HG03139 (cell line): ENCODE data around the gene ADA.

Experiments used
- ATAC-seq: cut with Tn5 transposase; IDR thresholded peaks from one replicate; pipeline ENCODE4 v1.9.1; 2021; ENCODE audit not compliant: unreplicated experiment

The ADA gene

DNA sequence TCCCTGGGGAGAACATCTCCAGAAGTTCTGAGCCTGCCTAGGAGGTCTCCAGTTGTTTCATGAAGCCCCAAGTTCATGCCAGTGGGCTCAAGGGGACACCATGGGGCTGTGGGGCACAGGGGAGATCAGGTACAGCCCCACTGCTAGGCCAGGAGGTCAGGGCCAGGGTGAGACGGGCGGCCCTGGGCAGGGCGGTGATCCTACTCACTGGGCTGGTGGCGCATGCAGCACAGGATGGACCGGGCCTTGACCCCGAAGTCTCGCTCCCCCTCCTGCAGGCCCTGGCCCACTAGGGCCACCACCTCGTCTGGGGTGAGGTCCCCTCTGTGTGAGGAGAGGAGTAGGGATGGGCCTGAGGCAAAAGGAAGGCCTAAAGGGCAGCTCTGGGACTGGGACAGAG, 26.1 kb downstream of the ADA start:
- ATAC-seq = no peak

DNA sequence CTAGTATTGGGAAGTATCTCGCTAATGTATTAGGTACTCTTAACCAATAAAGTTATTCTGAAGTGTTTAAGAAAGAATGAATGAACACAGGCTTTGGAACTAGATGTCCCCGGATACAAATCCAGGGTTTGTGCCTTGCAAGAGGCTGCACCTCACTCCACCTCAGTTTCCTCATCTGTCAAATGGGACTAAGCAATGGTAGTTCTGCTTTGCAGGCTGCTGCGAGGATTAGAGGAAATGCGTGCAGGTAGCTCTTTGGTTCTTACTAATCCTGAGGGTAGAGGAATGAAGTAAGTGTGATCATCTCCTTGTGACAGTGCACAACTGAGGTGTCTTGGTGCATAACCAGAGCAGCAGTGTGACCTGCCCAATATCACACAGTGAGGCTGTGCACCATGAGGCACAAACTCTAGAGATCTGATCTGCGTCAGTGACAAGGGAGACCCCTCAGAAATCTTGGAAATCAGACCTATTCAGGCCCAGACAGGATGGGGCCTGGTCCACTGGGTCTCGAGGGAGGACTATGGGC, 26.7 kb downstream of the ADA start:
- ATAC-seq = no peak

DNA sequence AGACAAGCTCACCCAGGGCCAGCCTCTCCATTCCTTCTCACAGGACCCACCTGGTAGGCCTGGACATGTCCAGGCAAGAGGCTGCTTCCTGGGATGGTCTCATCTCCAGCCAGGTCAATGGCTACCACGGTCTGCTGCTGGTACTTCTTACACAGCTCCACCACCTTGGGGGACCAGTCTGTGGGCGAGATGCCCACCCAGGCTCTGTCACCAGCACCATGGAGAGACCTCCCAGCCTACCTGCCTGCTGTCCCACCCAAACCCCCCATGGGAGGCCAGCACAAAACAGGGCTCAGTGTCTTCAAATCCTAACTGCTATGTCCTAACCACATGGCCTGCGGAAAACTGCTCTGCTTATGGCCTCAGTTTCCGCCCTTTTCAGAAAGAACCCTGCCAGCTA, 27.3 kb downstream of the ADA start:
- no peak for ATAC-seq

- ATAC-seq = no peak
These were observed 28.8 kb downstream of the ADA start for GRCh38 chr20:44622501-44623270.

- ATAC-seq = no peak
These were observed 29.6 kb downstream of the ADA start for GRCh38 chr20:44621939-44622338.

DNA sequence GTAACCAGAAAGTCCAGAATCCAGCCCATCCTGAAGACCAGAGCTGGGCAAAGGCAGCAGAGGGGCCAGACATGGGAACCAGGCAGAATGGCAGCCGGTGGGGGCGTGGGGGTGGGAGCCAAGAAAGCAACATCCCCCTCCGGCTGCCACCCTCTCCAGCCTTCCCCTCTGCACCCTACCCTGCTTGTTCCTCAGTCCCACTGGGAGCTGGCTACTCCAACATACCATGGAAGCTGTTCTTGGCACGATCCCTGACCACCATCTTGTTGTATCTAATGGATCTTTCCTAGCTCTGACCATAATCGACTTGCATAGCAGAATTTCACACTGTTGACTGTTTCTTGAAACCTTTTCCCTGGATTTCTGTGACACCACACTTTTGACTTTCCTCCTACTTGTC, 30.2 kb downstream of the ADA start:
- ATAC-seq = no peak

- no peak for ATAC-seq
These were observed 31.5 kb downstream of the ADA start for GRCh38 chr20:44620030-44620429.

DNA sequence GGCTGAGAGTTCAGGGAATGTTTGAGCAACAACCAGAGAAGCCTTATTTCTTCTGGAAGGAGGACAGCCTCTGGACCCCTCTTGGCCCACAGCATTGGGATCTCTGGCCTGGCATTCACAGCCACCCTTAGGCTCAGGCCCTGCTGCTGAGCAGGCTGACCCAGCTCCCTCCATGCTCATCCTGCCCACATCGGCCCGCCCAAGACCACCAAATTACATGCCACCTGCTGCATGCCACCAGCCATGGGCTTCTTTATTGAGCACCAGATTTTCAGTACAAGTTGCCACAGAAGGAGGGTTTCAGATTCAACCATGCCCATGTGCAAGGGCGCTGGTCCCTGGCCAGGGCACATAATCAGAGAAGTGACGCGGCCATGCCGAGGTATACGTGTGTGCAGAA, 32.2 kb downstream of the ADA start:
- no peak for ATAC-seq

GRCh38 chr20:44618318-44618731, 33.2 kb downstream of the ADA start:
- no peak for ATAC-seq

DNA sequence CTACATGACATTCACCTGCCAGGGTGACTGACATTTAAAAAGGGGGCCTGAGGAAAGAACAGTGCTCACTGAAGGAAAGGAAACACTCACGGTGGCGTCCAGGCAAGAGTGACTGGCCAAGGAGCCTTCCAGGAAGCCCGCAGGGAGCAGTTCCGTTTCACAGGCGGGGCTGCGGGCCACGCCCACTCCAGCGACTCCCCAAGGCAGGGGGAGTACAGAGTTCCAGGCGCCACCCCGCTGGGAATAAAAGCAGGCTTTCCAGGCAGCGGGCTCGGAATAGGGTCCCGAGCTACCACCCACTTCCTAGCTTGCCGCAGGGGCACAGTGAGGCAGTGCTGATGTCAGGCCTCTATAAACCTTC, 34.9 kb downstream of the ADA start:
- ATAC-seq = no peak

DNA sequence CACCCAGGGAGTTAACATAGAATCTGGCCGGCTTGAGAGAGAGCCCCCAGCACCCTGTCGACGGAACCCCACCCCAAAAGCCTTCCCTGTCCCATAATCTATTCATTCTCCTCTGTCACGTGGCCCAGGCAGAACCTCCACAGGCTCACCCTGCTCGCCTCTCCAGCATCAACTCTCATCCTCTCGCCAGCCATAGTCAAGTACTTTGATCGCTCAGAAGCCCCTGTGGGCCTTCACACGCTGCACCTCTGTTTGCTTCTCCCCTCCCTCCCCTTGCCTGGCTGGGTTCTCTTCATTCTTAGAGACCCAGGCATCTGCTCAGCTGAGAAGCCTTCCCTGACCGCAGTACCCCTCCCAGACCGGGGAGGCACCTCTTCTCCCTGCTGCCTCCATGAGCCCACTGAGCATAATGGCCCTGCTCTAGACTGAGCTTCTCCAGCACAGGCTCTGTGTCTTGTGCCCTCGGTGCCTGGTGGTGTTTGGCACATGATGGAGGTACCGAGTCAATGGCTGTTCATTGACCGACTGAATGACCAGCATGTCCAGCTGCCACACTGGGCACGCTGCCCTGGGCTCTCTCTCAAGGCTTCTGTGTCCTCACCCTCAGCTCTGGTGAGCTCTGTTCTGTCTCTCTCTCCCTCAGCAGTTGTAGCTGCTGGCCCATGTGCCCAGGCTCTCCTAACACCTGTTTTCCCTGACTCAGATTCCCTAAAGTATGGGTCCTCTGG, 35.5 kb downstream of the ADA start:
- no peak for ATAC-seq

DNA sequence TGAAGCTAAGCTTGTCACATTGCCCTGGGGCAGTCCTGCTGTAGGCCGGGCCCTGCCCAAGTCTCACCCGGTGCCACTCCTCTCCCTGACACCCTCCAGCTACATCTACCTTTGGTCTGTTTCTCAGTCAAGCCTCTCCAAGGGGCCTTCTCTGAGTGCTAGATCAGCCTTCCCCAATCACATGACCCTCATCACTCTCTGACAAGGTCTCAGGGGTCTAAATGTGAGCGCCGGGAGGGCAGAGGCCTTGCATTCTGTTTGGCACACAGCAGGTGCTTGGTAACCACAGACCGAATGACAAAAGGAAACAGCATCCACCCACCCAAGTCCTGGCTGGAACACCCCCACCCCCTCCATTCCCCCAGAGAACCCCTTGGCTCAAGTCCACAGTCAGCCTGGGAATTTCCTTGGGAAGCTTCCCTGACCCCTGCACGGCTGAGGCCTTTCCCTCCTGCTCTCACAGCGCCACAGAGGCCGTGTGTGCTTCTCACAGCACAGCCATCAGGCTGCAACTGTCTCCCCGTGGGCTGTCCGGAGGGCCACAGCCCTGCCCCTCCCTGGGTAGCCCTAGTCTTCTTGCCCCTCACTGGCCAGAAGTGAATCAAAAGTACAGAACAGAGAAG, 36.2 kb downstream of the ADA start:
- ATAC-seq = no peak

DNA sequence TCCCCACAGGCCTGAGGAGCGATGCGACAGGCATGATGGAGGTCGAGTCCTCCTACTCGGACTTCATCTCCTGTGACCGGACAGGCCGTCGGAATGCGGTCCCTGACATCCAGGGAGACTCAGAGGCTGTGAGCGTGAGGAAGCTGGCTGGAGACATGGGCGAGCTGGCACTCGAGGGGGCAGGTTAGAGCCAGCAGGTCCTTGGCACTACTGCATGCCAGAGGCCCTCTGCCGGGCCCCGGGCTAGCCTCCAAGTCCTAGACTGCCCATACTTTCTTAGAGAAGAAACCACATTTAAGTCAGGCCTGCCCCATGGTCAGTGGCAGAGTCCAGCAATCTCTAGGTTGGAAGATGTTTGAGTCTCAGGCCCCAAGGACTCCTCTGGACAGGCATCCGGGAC, 37.0 kb downstream of the ADA start:
- no peak for ATAC-seq

DNA sequence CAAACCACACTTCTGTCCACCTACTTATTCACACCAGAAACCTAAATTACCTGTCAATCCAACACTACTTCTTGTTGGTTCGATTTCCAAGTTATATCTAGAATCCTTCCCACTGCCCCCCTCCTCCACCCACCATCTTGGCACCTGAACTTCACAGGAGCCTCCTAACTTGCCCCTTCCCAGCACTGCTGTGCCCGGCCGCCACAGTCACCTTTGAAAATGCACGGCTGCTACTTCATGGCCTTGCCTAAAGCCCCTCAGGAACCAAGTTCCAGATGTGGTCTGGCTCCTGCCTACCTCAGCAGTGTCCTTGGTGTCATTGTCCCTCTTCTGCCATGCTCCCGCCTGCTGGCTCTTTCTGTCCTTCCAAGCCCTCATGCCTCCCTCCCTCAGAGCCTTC, 37.9 kb downstream of the ADA start:
- ATAC-seq = no peak

DNA sequence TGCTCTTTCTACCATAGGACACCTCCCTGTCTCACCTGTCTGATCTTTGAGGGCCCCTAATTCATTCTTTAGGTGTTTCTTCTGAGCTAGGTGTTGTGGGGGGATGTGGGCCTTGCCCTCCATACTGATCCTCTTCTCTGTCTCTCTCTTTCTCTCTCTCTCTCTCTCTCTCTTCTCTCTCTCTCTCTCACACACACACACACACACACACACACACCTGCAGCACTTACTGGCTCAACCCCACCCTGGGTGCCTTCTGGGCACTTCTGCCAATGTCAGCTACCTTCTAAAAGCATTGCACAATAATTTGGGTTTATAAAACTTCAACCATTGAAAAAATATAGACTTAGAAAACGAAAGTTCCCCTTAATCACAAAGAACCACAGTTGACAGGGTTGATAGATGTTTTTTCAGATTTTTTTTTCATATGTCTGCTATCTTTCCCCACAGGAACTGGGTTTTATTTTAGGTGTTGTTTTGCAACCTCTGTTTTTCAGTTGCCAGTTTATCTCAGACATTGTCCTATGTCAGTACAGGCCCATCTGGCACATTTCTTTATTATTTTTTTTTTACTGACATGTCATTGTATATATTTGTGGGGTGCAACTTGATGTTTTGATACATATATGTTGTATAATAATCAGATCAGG, 41.1 kb downstream of the ADA start:
- ATAC-seq = no peak

DNA sequence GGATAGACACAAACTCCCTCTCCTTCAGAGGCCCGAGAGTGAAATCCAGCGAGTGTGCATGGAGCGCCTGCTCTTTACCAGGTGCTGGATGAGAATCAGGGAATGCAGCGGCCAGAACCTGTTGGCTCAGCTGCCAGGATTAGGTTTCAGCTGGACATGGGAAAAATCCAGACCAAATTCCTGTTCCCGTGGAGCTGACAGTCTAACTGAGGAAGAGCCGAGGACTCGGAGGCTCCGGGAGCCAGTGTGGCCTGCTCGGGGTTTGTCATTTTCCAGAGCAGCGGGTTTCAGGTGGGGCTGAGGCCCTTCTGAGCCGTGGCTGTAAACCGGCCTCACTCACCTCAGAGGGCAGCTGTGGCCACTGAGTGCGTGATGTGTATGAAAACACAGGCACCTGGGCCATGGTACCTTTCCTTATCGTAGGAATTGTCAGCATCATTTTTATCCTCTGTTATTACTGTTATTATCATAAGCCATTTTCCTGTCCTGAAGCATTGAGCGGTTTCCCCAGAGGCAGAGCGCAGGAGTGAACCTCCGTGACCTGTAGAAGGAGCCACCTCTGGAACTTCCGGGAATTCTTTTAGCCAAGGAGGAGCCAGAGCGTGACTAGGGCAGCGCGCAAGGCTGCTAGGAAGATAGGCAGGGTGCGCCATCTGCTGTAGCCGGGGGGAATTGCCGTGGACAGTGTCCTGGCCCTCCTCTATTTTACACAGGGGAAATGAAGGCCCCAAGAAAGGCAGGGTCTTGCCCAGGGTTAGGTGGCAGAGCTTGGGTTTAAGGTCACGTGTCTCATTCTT, 41.8 kb downstream of the ADA start:
- peak; percentile 79 for ATAC-seq

DNA sequence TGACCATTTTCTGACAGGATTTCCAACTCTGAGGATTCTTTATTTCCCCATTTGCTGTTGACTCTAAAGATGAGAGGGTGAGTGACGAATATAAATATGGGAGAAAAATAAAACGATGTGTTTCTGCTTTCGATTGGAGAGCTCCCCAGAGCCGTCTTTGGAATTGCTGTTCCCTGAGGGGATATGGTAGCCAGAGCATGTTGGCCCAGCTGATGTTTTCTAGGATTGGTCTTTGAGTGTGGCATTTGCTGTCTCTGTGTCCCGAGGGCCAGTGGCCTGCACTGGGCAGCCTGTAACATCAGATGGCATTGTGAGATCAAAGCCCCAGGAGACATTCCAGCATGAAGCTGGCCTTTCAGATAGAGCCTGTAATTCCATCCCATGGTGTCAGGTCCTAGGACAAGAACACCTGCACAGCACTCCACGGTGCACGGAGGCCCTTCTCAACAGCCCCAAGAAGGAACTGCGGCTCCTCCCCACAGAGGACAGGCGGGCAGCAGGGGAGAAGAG, 42.4 kb downstream of the ADA start:
- ATAC-seq = no peak

GRCh38 chr20:44606725-44607441, 44.6 kb downstream of the ADA start:
- no peak for ATAC-seq

- ATAC-seq = no peak
These were observed 48.2 kb downstream of the ADA start for GRCh38 chr20:44603327-44603726.

GRCh38 chr20:44601801-44602204, 49.7 kb downstream of the ADA start:
- no peak for ATAC-seq
